H7 (cell line): ENCODE measurements around the gene HOXA4. TPM values are rescaled to one million over a fixed set of nuclear protein-coding genes. Genes with fewer than 3 reads are reported as not detected.

Experiments used
- DNase-seq: peaks from one replicate; pipeline ENCODE4 v3.0.0; 2012
- H3K27me3 ChIP-seq: 2 replicates; pipeline ENCODE4 v1.6.0; 2011; ENCODE audit warnings: mild to moderate bottlenecking, low read length; ENCODE audit not compliant: control insufficient read depth, insufficient read depth
- H3K36me3 ChIP-seq: replicated peaks from 2 replicates; pipeline ENCODE4 v1.5.1; 2011; ENCODE audit warnings: low read length; ENCODE audit not compliant: control insufficient read depth, insufficient read depth
- H3K4me3 ChIP-seq: 2 replicates; pipeline ENCODE4 v1.5.1; 2011; ENCODE audit warnings: low read depth, mild to moderate bottlenecking, control low read depth, low read length, moderate library complexity; ENCODE audit not compliant: insufficient read depth
- total RNA-seq: library from RNA; depleted of rRNA; stranded (reverse); fragments of >200 nt; shearing (Covaris generic); gene quantifications from 2 replicates; pipeline ENCODE4 v1.2.3, GENCODE V29; 2014

The HOXA4 gene
- total RNA-seq, 1 experiment from 2014 or later: not detected

GRCh38 chr7:27128776-27129728, 1.5 kb downstream of the HOXA4 start:
- Histone ChIP-seq H3K4me3 (no peak overlapping the region), H3K27me3 (peaks cover 98% of the 10 kb centered on the region), H3K36me3 (no peaks in the 10 kb centered on the region)
- peak; percentile 22 for DNase-seq

- Histone ChIP-seq H3K36me3 (no peaks in the 10 kb centered on the region), H3K4me3 (no peak overlapping the region), H3K27me3 (peaks cover 98% of the 10 kb centered on the region)
- no peak for DNase-seq
Observed at GRCh38 chr7:27128034-27128433, 2.5 kb downstream of the HOXA4 start.

- H3K36me3 ChIP-seq: no peaks in the 10 kb centered on the region
- H3K4me3 ChIP-seq: no peak overlapping the region
- no peak for DNase-seq
- peaks cover 98% of the 10 kb centered on the region for H3K27me3 ChIP-seq
Observed at GRCh38 chr7:27126596-27127327, 3.8 kb downstream of the HOXA4 start.

- Histone ChIP-seq H3K4me3 (no peak overlapping the region), H3K36me3 (no peaks in the 10 kb centered on the region), H3K27me3 (peaks cover 98% of the 10 kb centered on the region)
- DNase-seq: no peak
Observed at GRCh38 chr7:27125986-27126394, 4.6 kb downstream of the HOXA4 start.

- peaks cover 100% of the 10 kb centered on the region for H3K27me3 ChIP-seq
- peak; percentile 38 for DNase-seq
- H3K36me3 ChIP-seq: no peaks in the 10 kb centered on the region
- no peak overlapping the region for H3K4me3 ChIP-seq
Observed at GRCh38 chr7:27124902-27125689, 5.5 kb downstream of the HOXA4 start.

- peak; percentile 54 for DNase-seq
- H3K4me3 ChIP-seq: no peak overlapping the region
- peaks cover 100% of the 10 kb centered on the region for H3K27me3 ChIP-seq
- no peaks in the 10 kb centered on the region for H3K36me3 ChIP-seq
Observed at GRCh38 chr7:27124096-27124901, 6.3 kb downstream of the HOXA4 start.

GRCh38 chr7:27123477-27124053, 7.0 kb downstream of the HOXA4 start:
- peak; percentile 61 for DNase-seq

GRCh38 chr7:27123007-27123476, 7.5 kb downstream of the HOXA4 start:
- H3K36me3 ChIP-seq: no peaks in the 10 kb centered on the region
- H3K4me3 ChIP-seq: no peak overlapping the region
- peak; percentile 73 for DNase-seq
- H3K27me3 ChIP-seq: peaks cover 100% of the 10 kb centered on the region

More at GRCh38 chr7:27123477-27124053, 7.0 kb downstream of the HOXA4 start:
- Histone ChIP-seq H3K4me3 (no peak overlapping the region), H3K36me3 (no peaks in the 10 kb centered on the region), H3K27me3 (peaks cover 100% of the 10 kb centered on the region)

- DNase-seq: peak; percentile 60
Observed at GRCh38 chr7:27122077-27122910, 8.3 kb downstream of the HOXA4 start.

GRCh38 chr7:27121684-27122076, 8.9 kb downstream of the HOXA4 start:
- H3K4me3 ChIP-seq: no peak overlapping the region
- H3K36me3 ChIP-seq: no peaks in the 10 kb centered on the region
- DNase-seq: no peak
- H3K27me3 ChIP-seq: peaks cover 100% of the 10 kb centered on the region

More at GRCh38 chr7:27122077-27122910, 8.3 kb downstream of the HOXA4 start:
- no peak overlapping the region for H3K4me3 ChIP-seq
- no peaks in the 10 kb centered on the region for H3K36me3 ChIP-seq
- H3K27me3 ChIP-seq: peaks cover 100% of the 10 kb centered on the region

GRCh38 chr7:27119412-27119911, 11.1 kb downstream of the HOXA4 start:
- no peaks in the 10 kb centered on the region for H3K36me3 ChIP-seq
- DNase-seq: no peak
- H3K4me3 ChIP-seq: no peak overlapping the region
- H3K27me3 ChIP-seq: peaks cover 99% of the 10 kb centered on the region

- H3K27me3 ChIP-seq: peaks cover 96% of the 10 kb centered on the region
- DNase-seq: no peak
- H3K4me3 ChIP-seq: no peak overlapping the region
- no peaks in the 10 kb centered on the region for H3K36me3 ChIP-seq
Observed at GRCh38 chr7:27118580-27118979, 12.0 kb downstream of the HOXA4 start.
